ENCODE results near the gene FGF9. TPM values are rescaled to one million over a fixed set of nuclear protein-coding genes. Genes with fewer than 3 reads are reported as not detected.

FGF9 gene
- total and polyA plus RNA-seq, 4 experiments from 2014 or later: 2.1 to 7.3 (median 4.5) TPM

DNA sequence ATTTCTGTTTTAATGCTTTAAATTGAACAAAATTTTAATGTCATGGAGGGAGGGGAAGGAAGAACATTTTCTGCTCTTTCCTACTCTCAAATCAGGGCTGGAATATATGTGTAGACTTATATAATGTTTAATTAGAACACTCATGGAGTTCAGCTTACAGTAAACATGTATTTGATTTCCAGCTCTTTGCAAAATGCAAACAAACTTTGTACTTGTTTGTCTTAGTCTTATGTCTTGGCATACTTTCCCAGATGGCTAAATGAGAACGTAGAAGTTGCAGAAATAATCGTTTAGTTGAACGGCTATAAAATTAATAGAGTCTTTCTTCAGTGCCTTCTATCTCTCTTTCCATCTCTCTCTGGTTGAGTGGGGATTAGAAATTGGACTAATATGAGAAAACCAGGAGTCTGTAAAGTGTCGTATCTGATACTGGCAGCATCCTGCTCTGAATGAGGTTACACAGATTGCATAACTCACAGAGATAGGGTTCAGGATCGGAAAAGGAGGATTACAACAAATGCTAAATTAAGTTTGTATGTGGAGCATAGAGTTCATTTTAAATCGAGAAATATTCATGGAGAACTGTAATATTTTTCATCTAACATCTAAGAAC, 82.3 kb downstream of the FGF9 start:
- Histone ChIP-seq H3K9me3 (ENCODE audit: control insufficient read depth in 1 of 2, low read length in 2 of 2) (no peaks in the 10 kb centered on the region), H3K27me3 (ENCODE audit: insufficient read depth, low read length) (no peaks in the 10 kb centered on the region), H3K27ac (ENCODE audit: low read depth, low read length) (no peak overlapping the region), H3K4me1 (ENCODE audit: insufficient read depth, low read length) (no peaks in the 10 kb centered on the region), H3K36me3 (ENCODE audit: insufficient read depth, low read length) (no peaks in the 10 kb centered on the region), H3K4me3 (ENCODE audit: low read length in 2 of 2) (no peak overlapping the region)
- no peak for DNase-seq
- intact Hi-C loops (cut with micrococcal nuclease): no loop called here
- Mint-ChIP-seq H3K9me3 (peaks cover 0 to 9% (median 3%) of the 10 kb centered on the region in 8 donors), H3K27me3 (peaks cover 4 to 5% of the 10 kb centered on the region in 2 donors), H3K36me3 (no peaks in the 10 kb centered on the region), H3K4me1 (no peaks in the 10 kb centered on the region), H3K4me3 (no peak overlapping the region), H3K27ac (no peak overlapping the region)
- ChIA-PET CTCF (ENCODE audit: partially characterized antibody) (no interaction called here), POLR2A (ENCODE audit: partially characterized antibody) (no interaction called here)

Other genes with a start within 250 kb of the FGF9 start
- gene ZDHHC20, start 211.8 kb upstream of the FGF9 start, total RNA-seq: 10 to 100 TPM; 69.5 to 72.3 TPM
- 10 to 100 TPM; 29.4 to 34.2 TPM for gene ZDHHC20, start 211.8 kb upstream of the FGF9 start, polyA plus RNA-seq
- 10 to 100 TPM; 46.0 to 50.3 TPM for gene MICU2, start 66.9 kb upstream of the FGF9 start, total RNA-seq
- gene MICU2, start 66.9 kb upstream of the FGF9 start, polyA plus RNA-seq: 10 to 100 TPM; 39.8 to 56.6 TPM